Panc1 (cell line): ENCODE data around the gene BNIP5. TPM values are rescaled to one million over a fixed set of nuclear protein-coding genes. Genes with fewer than 3 reads are reported as not detected.

Experiments used
- ATAC-seq: fragments of 200-7000 bp; cut with Tn5 transposase; 2 replicates; pipeline ENCODE4 v1.9.1; 2020; ENCODE audit warnings: mild to moderate bottlenecking, moderate library complexity
- BruUV-seq: library from RNA; stranded (reverse); fragments of 400-500 nt; replicated peaks from 2 replicates; lab custom pipeline; 2021; lab: Mats Ljungman, UMichigan
- CTCF ChIA-PET: fragments of 300-600 bp; sonication (Branson Sonifier 250); formaldehyde crosslinking; loops from one replicate; lab custom pipeline; 2022; ENCODE audit warnings: antibody characterized with exemption; lab: Charles Lee
- POLR2A ChIA-PET: fragments of 300-600 bp; sonication (Branson Sonifier 250); formaldehyde crosslinking; loops from one replicate; lab custom pipeline; 2022; ENCODE audit warnings: antibody characterized with exemption; lab: Charles Lee
- DNase-seq: peaks from one replicate; pipeline ENCODE4 v3.0.0-alpha.2; 2010; ENCODE audit warnings: low read depth, low spot score
- H3K27ac ChIP-seq: 2 replicates; pipeline ENCODE4 v1.5.1; 2011; ENCODE audit warnings: mild to moderate bottlenecking, low read length, inconsistent platforms
- H3K27me3 ChIP-seq: fragments of 200-500 bp; sonication (Bioruptor generic); 2 replicates; pipeline ENCODE4 v1.6.0; 2014; ENCODE audit warnings: low read length, inconsistent platforms; ENCODE audit not compliant: control insufficient read depth, insufficient read depth
- H3K36me3 ChIP-seq: fragments of 200-500 bp; sonication (Bioruptor generic); 2 replicates; pipeline ENCODE4 v1.5.1; 2014; ENCODE audit warnings: inconsistent platforms, mild to moderate bottlenecking, low read length, moderate library complexity; ENCODE audit not compliant: control insufficient read depth, insufficient read depth
- H3K4me1 ChIP-seq: 2 replicates; pipeline ENCODE4 v1.5.1; 2011; ENCODE audit warnings: inconsistent platforms, mild to moderate bottlenecking, low read length, moderate library complexity; ENCODE audit not compliant: control insufficient read depth, insufficient read depth
- H3K4me3 ChIP-seq, 2 experiments: 2 replicates each; pipeline ENCODE4 v1.5.1; 2011 to 2012; ENCODE audit warnings: low read depth in 2 of 2, low read length in 2 of 2, mild to moderate bottlenecking in 2 of 2, inconsistent platforms in 1 of 2, moderate library complexity in 1 of 2
- H3K9me3 ChIP-seq: fragments of 200-500 bp; sonication (Bioruptor generic); 2 replicates; pipeline ENCODE4 v1.5.1; 2014; ENCODE audit warnings: low read depth, mild to moderate bottlenecking, inconsistent platforms, low read length, moderate library complexity; ENCODE audit not compliant: control insufficient read depth, insufficient read depth
- POLR2AphosphoS5 ChIP-seq: IDR thresholded peaks from 2 replicates; pipeline ENCODE4 v1.6.1; 2012; ENCODE audit warnings: mild to moderate bottlenecking, low read depth, low read length, moderate library complexity
- REST ChIP-seq, 2 experiments: IDR thresholded peaks; 2 replicates each; pipeline ENCODE4 v1.6.1; 2011 to 2012; ENCODE audit warnings: low read depth in 2 of 2, control low read depth in 1 of 2, low read length in 1 of 2, mild to moderate bottlenecking in 1 of 2, moderate library complexity in 1 of 2; ENCODE audit not compliant: insufficient read depth in 1 of 2
- SIN3A ChIP-seq: IDR thresholded peaks from 2 replicates; pipeline ENCODE4 v1.6.1; 2012; ENCODE audit warnings: low read depth, mild to moderate bottlenecking, low read length, moderate library complexity, borderline replicate concordance; ENCODE audit not compliant: insufficient read depth
- TCF7L2 ChIP-seq: IDR thresholded peaks from 2 replicates; pipeline ENCODE4 v1.6.1; 2011; ENCODE audit warnings: mild to moderate bottlenecking, low read depth, low read length, inconsistent platforms
- in situ Hi-C: cut with HindIII; loops from 2 replicates; pipeline ENCODE4 v1.10.0; 2016; ENCODE audit warnings: low sequenced_read_pairs, low pct_unique_long_range_greater_than_20kb
- intact Hi-C: fragments of 100-400 bp; cut with micrococcal nuclease; formaldehyde crosslinking; loops from one replicate; pipeline ENCODE4 v1.10.0; 2022; ENCODE audit not compliant: unreplicated experiment
- total RNA-seq: library from RNA; stranded (reverse); gene quantifications from one replicate; pipeline ENCODE4 v1.2.1, GENCODE V29; 2021; ENCODE audit not compliant: unreplicated experiment
- TF ChIP-seq, protein P1 (sequence below): fragments of 450-650 bp; IDR thresholded peaks from 2 replicates; pipeline ENCODE4 v1.5.1; 2017; ENCODE audit warnings: mild to moderate bottlenecking

BNIP5 gene
- total RNA-seq, 1 experiment from 2014 or later = not detected

DNA sequence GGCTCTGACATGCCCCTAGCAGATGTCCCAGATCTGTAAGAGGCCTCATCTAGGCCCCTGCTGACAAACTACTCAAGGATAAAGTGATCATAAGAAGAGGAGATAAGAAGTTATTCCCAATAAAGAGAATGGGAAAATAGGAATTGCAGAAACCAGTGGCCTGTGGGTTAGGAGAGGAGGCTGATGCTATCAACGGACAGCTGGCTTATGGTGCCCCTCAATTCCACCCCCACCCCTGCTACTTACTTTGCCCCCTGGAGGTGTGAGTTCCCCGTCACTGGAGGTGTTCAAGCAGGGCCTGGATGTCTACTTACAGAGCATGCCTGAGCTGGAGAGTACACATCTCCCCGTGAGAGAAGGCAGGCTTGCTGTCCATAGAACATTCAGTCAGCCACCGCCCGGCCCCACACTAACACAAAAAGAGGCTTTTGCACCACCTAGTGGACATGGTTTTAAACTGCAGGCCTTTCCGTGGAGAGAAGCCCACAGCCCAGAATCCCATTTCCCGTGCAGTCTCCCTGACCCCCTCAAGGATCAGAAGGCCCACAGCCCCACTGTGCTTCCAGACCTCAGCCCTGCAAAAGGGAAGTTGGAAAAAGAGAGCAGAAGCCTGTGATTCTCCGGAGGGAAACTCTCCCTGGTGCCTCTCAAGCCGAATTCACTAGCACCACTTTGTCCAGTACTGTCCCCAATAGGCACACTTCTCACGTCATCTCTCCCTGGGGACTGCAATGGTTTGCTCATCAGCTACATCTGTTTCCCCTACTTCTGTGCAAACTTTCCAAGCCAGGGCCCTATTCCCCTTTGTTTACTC lies 23.8 kb upstream of the BNIP5 start:
- H3K4me3 ChIP-seq = no peak overlapping the region; a peak in 1 of 4 replicates
- ATAC-seq (peak; percentile 94), DNase-seq (peak; percentile 27)
- no peak overlapping the region for H3K27ac ChIP-seq
- no peaks in the 10 kb centered on the region for H3K36me3 ChIP-seq
- no peaks in the 10 kb centered on the region for H3K27me3 ChIP-seq
- intact Hi-C loops (loop anchor here (1.0 to 5.0 kb wide), 2 partner anchors 58 to 333 kb away; partner anchors contain the start of gene MAPK14), in situ Hi-C loops (no loop called here)
- H3K4me1 ChIP-seq = 0 out of 2 replicates have a peak, but pooled peaks cover 4% of the 10 kb centered on the region
- TF ChIP-seq TCF7L2 = no peak
- TF ChIP-seq, protein P1, sequence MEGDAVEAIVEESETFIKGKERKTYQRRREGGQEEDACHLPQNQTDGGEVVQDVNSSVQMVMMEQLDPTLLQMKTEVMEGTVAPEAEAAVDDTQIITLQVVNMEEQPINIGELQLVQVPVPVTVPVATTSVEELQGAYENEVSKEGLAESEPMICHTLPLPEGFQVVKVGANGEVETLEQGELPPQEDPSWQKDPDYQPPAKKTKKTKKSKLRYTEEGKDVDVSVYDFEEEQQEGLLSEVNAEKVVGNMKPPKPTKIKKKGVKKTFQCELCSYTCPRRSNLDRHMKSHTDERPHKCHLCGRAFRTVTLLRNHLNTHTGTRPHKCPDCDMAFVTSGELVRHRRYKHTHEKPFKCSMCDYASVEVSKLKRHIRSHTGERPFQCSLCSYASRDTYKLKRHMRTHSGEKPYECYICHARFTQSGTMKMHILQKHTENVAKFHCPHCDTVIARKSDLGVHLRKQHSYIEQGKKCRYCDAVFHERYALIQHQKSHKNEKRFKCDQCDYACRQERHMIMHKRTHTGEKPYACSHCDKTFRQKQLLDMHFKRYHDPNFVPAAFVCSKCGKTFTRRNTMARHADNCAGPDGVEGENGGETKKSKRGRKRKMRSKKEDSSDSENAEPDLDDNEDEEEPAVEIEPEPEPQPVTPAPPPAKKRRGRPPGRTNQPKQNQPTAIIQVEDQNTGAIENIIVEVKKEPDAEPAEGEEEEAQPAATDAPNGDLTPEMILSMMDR = peak; percentile 88
- no peaks in the 10 kb centered on the region for H3K9me3 ChIP-seq
- BruUV-seq = no TSS peak
- ChIA-PET CTCF (interaction anchor here (0.5 to 1.7 kb wide), 6 partner anchors 19 to 239 kb away, joined by 3 to 6 read pairs (median 4); no protein-coding TSS in a partner anchor), POLR2A (no interaction called here)

DNA sequence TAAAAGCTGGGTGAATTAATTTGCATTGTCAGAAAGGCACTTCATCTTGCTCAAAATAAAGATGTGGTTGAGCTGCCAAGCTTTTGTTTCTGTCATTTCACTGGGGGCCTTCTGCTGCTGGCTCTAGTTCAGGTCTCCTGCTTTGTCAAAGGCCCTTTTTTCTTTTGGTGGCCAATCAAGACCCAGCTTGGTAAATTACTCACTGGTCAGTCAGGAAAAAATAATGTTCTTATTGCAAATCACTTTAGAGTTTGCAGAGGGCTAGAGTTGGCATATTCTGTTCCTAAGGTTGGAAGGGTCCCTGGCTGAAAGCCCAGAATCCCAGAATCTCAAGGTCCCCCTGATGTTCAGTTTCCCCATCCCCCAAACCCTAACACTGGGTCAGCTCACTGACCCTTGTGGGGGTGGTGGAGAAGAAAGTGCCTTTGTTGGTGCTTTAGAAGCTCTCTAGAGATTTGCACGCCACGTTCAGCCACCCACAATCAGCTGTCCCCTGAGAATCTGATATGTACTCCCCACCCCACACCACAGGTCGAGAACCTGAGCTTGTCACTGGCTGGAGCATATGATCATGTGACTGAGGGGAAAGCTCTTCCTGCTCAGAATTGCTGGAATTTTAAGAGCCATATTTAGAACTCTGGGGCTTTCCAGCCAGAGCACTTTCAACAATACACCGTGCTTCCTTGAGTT lies 21.7 kb upstream of the BNIP5 start:
- H3K27me3 ChIP-seq = no peaks in the 10 kb centered on the region; the same call in 1 of the 2 replicates
- H3K4me1 ChIP-seq = no peaks in the 10 kb centered on the region
- TF ChIP-seq REST (IDR thresholded peaks at IDR 0.05; ENCODE audit: insufficient read depth in 1 of 2, low read depth in 2 of 2, low read length in 1 of 2) (no peak), SIN3A (no peak), TCF7L2 (no peak), POLR2AphosphoS5 (no peak)
- TF ChIP-seq, protein P1 = no peak
- ChIA-PET CTCF (interaction anchor here (0.5 to 1.7 kb wide), 4 partner anchors 18 to 605 kb away, joined by 3 to 4 read pairs (median 3); no protein-coding TSS in a partner anchor), POLR2A (no interaction called here)
- DNase-seq (no peak), ATAC-seq (no peak)
- H3K36me3 ChIP-seq = no peaks in the 10 kb centered on the region
- H3K9me3 ChIP-seq = no peaks in the 10 kb centered on the region
- no peak overlapping the region for H3K27ac ChIP-seq
- in situ Hi-C loops (no loop called here), intact Hi-C loops (loop anchor here (5.0 kb wide), 1 partner anchor 236 kb away; no protein-coding TSS in a partner anchor)
- no peak overlapping the region for H3K4me3 ChIP-seq
- no TSS peak for BruUV-seq
